Endothelial cell (in vitro differentiated cells): ENCODE measurements around the gene ZNF619. TPM values are rescaled to one million over a fixed set of nuclear protein-coding genes. Genes with fewer than 3 reads are reported as not detected.

Source experiments
- DNase-seq: peaks from one replicate; pipeline ENCODE4 v3.0.0; 2021; ENCODE audit warnings: low spot score
- H3K27ac Mint-ChIP-seq: one replicate; pipeline ENCODE4 v1.8.0; 2021; ENCODE audit warnings: mixed read lengths, inconsistent platforms; ENCODE audit not compliant: unreplicated experiment
- H3K27me3 Mint-ChIP-seq: one replicate; pipeline ENCODE4 v1.8.0; 2021; ENCODE audit warnings: mild to moderate bottlenecking, moderate library complexity, mixed read lengths, inconsistent platforms; ENCODE audit not compliant: unreplicated experiment
- H3K36me3 Mint-ChIP-seq: one replicate; pipeline ENCODE4 v1.8.0; 2021; ENCODE audit warnings: mild to moderate bottlenecking, low read depth, mixed read lengths, inconsistent platforms; ENCODE audit not compliant: unreplicated experiment
- H3K4me1 Mint-ChIP-seq: one replicate; pipeline ENCODE4 v1.8.0; 2021; ENCODE audit warnings: mild to moderate bottlenecking, mixed read lengths, inconsistent platforms; ENCODE audit not compliant: unreplicated experiment
- H3K4me3 Mint-ChIP-seq: one replicate; pipeline ENCODE4 v1.8.0; 2021; ENCODE audit warnings: mild to moderate bottlenecking, mixed read lengths, inconsistent platforms; ENCODE audit not compliant: unreplicated experiment
- H3K9me3 Mint-ChIP-seq: one replicate; pipeline ENCODE4 v1.8.0; 2021; ENCODE audit warnings: mixed read lengths, inconsistent platforms; ENCODE audit not compliant: unreplicated experiment
- CTCF ChIP-seq: fragments of 200-600 bp; sonication (generic); IDR thresholded peaks from one replicate; pipeline ENCODE4 v1.5.0; 2021; ENCODE audit warnings: antibody characterized with exemption; ENCODE audit not compliant: unreplicated experiment
- long read RNA-seq: library from polyadenylated mRNA; unstranded; transcript quantifications from one replicate; pipeline ENCODE4 v2.0.0, GENCODE V29; 2020; ENCODE audit not compliant: unreplicated experiment
- total RNA-seq: library from RNA; stranded (reverse); fragmentation: NEBNext Ultra II Directional; extraction: Animal tissue kit (Norgen Biotek cat#: 25700); gene quantifications from one replicate; pipeline ENCODE4 v1.2.1, GENCODE V29; 2021; ENCODE audit not compliant: unreplicated experiment

Gene ZNF619
- 8.0 TPM for total RNA-seq
- long read RNA-seq = 0 reads

DNA sequence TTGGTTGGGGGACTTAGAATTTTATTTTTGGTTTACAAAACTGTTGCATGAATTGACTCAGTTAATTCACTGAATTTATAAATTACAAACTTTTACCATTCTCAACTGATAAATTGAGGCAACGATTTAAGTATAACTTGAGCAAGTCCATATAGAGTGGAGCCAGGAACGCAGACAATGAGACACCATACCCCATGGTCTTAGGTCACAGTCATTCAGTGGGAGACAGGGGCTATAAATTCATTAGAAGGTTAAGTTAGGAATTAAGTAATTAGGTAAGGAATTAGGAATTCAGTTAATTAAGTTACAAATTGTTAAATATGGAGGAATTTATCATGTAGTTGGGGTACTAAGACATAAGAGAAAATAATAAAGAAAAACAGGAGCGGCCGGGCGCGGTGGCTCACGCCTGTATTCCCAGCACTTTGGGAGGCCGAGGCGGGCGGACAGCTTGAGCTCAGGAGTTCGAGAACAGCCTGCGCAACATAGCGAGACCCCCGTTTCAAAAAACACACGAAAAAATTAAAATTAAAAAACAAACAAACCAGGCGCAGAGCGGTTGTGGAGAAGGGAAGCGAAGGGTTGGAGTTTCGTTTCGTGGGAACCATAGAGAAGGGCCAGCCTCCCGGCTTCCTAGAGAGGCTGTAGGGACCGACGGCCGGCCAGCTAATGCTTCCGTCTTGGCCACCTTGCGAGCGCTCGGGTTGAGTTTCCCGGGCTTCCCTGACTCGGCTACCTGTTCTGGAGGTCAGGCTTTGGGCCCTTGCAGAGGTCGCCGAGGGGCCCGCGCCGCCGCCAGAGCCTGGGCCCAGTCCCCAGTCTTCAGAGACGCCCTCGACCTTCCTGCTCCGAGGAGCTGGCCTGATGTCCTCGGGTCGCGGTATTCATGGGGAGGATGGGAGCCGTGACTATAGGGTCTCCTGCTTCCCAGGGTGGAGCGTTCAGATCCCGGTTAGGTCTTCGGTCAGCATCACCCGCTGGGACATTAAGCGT, at the start of gene ZNF619:
ZNF619 (plus strand) TSS at position 645 of the 993 bp plus-strand sequence. CDS start 858 bp downstream, outside the sequence.
- Mint-ChIP-seq H3K4me3 (peak within 1 kb of the TSS; percentile 89), H3K27ac (peak within 1 kb of the TSS; percentile 84), H3K9me3 (no peaks in the 10 kb centered on the region), H3K27me3 (peaks cover 4% of the 10 kb centered on the region), H3K4me1 (peaks cover 5% of the 10 kb centered on the region), H3K36me3 (peaks cover 5% of the 10 kb centered on the region)
- DNase-seq = peak; percentile 59
- no peak for TF ChIP-seq CTCF

- TF ChIP-seq CTCF = no peak
- no peaks in the 10 kb centered on the region for H3K27me3 Mint-ChIP-seq
- peaks cover 4% of the 10 kb centered on the region for H3K4me1 Mint-ChIP-seq
- no peaks in the 10 kb centered on the region for H3K9me3 Mint-ChIP-seq
- H3K27ac Mint-ChIP-seq = no peak overlapping the region
- H3K36me3 Mint-ChIP-seq = no peaks in the 10 kb centered on the region
- no peak overlapping the region for H3K4me3 Mint-ChIP-seq
- no peak for DNase-seq
Observed at GRCh38 chr3:40432793-40433192, 44.1 kb upstream of the ZNF619 start.

DNA sequence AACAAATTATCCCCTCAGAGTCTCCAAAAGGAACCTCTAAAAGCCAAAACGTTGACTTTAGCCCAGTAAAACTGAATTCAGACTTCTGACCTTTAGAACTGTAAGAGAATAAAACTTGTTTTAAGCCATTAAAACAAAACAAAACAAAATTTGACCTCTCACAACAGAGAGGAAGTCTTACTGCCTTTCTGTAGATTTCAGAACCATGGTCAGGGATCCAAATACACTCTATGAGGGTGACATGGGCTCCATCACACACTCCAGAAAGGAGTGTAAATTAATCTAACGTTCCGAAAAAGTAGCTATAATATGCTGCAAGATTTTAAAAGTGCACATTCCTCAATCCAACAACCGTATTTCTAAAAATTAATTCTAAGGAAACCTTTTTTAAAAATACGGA, 39.0 kb upstream of the ZNF619 start:
- H3K9me3 Mint-ChIP-seq = no peaks in the 10 kb centered on the region
- no peak for DNase-seq
- no peak for TF ChIP-seq CTCF
- H3K27ac Mint-ChIP-seq = no peak overlapping the region
- no peaks in the 10 kb centered on the region for H3K27me3 Mint-ChIP-seq
- H3K36me3 Mint-ChIP-seq = no peaks in the 10 kb centered on the region
- H3K4me1 Mint-ChIP-seq = peaks cover 4% of the 10 kb centered on the region
- H3K4me3 Mint-ChIP-seq = no peak overlapping the region

- Mint-ChIP-seq H3K27me3 (peaks cover 5% of the 10 kb centered on the region), H3K9me3 (no peaks in the 10 kb centered on the region), H3K4me1 (no peaks in the 10 kb centered on the region), H3K27ac (no peak overlapping the region), H3K36me3 (no peaks in the 10 kb centered on the region), H3K4me3 (no peak overlapping the region)
- no peak for TF ChIP-seq CTCF
- DNase-seq = no peak
Observed at GRCh38 chr3:40445062-40445461, 31.9 kb upstream of the ZNF619 start.

DNA sequence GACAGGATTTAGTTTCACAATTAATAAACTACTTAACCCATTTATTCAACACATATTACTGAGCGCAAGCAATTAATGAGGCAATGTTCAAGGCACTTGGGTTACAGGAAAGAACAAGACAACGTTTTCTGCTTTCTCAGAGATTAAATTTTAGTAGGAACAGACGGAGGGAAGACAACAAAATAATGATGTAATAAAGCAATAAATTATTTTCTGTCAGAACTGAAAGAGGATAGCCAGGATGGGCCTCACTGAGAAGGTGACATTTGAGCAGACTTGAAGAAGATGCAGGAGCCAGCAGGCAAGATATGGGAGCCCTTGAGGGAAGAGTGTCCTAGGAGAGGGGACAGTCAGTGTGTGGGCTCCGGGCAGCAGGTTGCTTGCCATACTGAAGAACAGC, 31.0 kb upstream of the ZNF619 start:
- TF ChIP-seq CTCF = no peak
- DNase-seq = no peak
- Mint-ChIP-seq H3K4me1 (no peaks in the 10 kb centered on the region), H3K36me3 (no peaks in the 10 kb centered on the region), H3K27ac (no peak overlapping the region), H3K4me3 (no peak overlapping the region), H3K27me3 (peaks cover 5% of the 10 kb centered on the region), H3K9me3 (no peaks in the 10 kb centered on the region)
